HAP-1 (cell line): ENCODE results near the gene CKAP2.
"Not testable (repeated sequence)": the region's sequence is repeated elsewhere in the genome, so short reads cannot be mapped to it uniquely, and the experiment has no call there.

Experiments used
- DNase-seq, 2 experiments: peaks; one replicate each; pipeline ENCODE4 v3.0.0-alpha.2; 2016 to 2020; ENCODE audit warnings: low spot score in 2 of 2
- H3K27me3 ChIP-seq: fragments of 250-450 bp; sonication (Bioruptor Pico); 2 replicates; pipeline ENCODE4 v1.5.1; 2020; ENCODE audit warnings: low read depth, mild to moderate bottlenecking, moderate library complexity
- H3K36me3 ChIP-seq: fragments of 250-450 bp; sonication (Bioruptor Pico); replicated peaks from 2 replicates; pipeline ENCODE4 v1.5.1; 2020; ENCODE audit warnings: mild to moderate bottlenecking
- H3K4me1 ChIP-seq: fragments of 250-450 bp; sonication (Bioruptor Pico); 2 replicates; pipeline ENCODE4 v1.5.1; 2020; ENCODE audit warnings: mild to moderate bottlenecking
- H3K4me3 ChIP-seq: fragments of 250-450 bp; sonication (Bioruptor Pico); 2 replicates; pipeline ENCODE4 v1.5.1; 2020; ENCODE audit warnings: mild to moderate bottlenecking, moderate library complexity
- H3K9me3 ChIP-seq: fragments of 250-450 bp; sonication (Bioruptor Pico); 2 replicates; pipeline ENCODE4 v1.5.1; 2020; ENCODE audit warnings: mild to moderate bottlenecking, moderate library complexity
- in situ Hi-C: fragments of 300-500 bp; cut with MboI; formaldehyde crosslinking; loops from 3 replicates; pipeline ENCODE4 v1.14.3; 2020; ENCODE audit warnings: low sequenced_read_pairs, inconsistent platforms, mixed read lengths

The CKAP2 gene

GRCh38 chr13:52463526-52463925 lies 8.2 kb downstream of the CKAP2 start:
- Histone ChIP-seq H3K36me3 (peaks cover 83% of the 10 kb centered on the region), H3K27me3 (no peaks in the 10 kb centered on the region), H3K4me3 (no peak overlapping the region), H3K4me1 (0 out of 2 replicates have a peak, but pooled peaks cover 3% of the 10 kb centered on the region), H3K9me3 (no peaks in the 10 kb centered on the region)
- no peak for DNase-seq
- in situ Hi-C loops = loop anchor here (25.0 kb wide), 1 partner anchor 276 kb away; no protein-coding TSS in a partner anchor

GRCh38 chr13:52468487-52468886 lies 13.2 kb downstream of the CKAP2 start:
- in situ Hi-C loops = loop anchor here (25.0 kb wide), 1 partner anchor 281 kb away; no protein-coding TSS in a partner anchor
- not testable (repeated sequence) for H3K27me3 ChIP-seq, H3K4me3 ChIP-seq, H3K9me3 ChIP-seq, H3K4me1 ChIP-seq, DNase-seq
- peaks cover 67% of the 10 kb centered on the region for H3K36me3 ChIP-seq

GRCh38 chr13:52480677-52481428 lies 25.6 kb downstream of the CKAP2 start:
- DNase-seq, H3K9me3 ChIP-seq, H3K4me1 ChIP-seq: not testable (repeated sequence)

GRCh38 chr13:52487078-52487477 lies 31.8 kb downstream of the CKAP2 start:
- H3K9me3 ChIP-seq, H3K4me3 ChIP-seq, in situ Hi-C loops, DNase-seq, H3K36me3 ChIP-seq, H3K4me1 ChIP-seq, H3K27me3 ChIP-seq: not testable (repeated sequence)

More at GRCh38 chr13:52480677-52481428, 25.6 kb downstream of the CKAP2 start:
- H3K4me3 ChIP-seq, H3K27me3 ChIP-seq, H3K36me3 ChIP-seq, in situ Hi-C loops: not testable (repeated sequence)

- DNase-seq, H3K4me3 ChIP-seq, in situ Hi-C loops, H3K27me3 ChIP-seq, H3K36me3 ChIP-seq, H3K9me3 ChIP-seq, H3K4me1 ChIP-seq: not testable (repeated sequence)
These were observed 33.5 kb downstream of the CKAP2 start for GRCh38 chr13:52488763-52489162.

- DNase-seq, H3K4me3 ChIP-seq, H3K27me3 ChIP-seq, H3K4me1 ChIP-seq, in situ Hi-C loops, H3K9me3 ChIP-seq, H3K36me3 ChIP-seq: not testable (repeated sequence)
These were observed 35.7 kb downstream of the CKAP2 start for GRCh38 chr13:52491015-52491414.

GRCh38 chr13:52494241-52494640 lies 39.0 kb downstream of the CKAP2 start:
- in situ Hi-C loops, H3K36me3 ChIP-seq, DNase-seq, H3K4me1 ChIP-seq, H3K4me3 ChIP-seq, H3K27me3 ChIP-seq, H3K9me3 ChIP-seq: not testable (repeated sequence)

GRCh38 chr13:52497979-52498378 lies 42.7 kb downstream of the CKAP2 start:
- H3K36me3 ChIP-seq, DNase-seq, H3K4me1 ChIP-seq, H3K4me3 ChIP-seq, H3K27me3 ChIP-seq, in situ Hi-C loops, H3K9me3 ChIP-seq: not testable (repeated sequence)

GRCh38 chr13:52502277-52502676 lies 47.0 kb downstream of the CKAP2 start:
- H3K27me3 ChIP-seq, H3K4me3 ChIP-seq, H3K36me3 ChIP-seq, in situ Hi-C loops, DNase-seq, H3K4me1 ChIP-seq, H3K9me3 ChIP-seq: not testable (repeated sequence)

- DNase-seq, H3K4me1 ChIP-seq, in situ Hi-C loops, H3K4me3 ChIP-seq, H3K27me3 ChIP-seq, H3K36me3 ChIP-seq, H3K9me3 ChIP-seq: not testable (repeated sequence)
These were observed 50.6 kb downstream of the CKAP2 start for GRCh38 chr13:52505843-52506242.

GRCh38 chr13:52509532-52509931 lies 54.3 kb downstream of the CKAP2 start:
- in situ Hi-C loops, H3K4me1 ChIP-seq: not testable (repeated sequence)

GRCh38 chr13:52510221-52510797 lies 55.0 kb downstream of the CKAP2 start:
- H3K4me1 ChIP-seq, H3K27me3 ChIP-seq, H3K9me3 ChIP-seq, DNase-seq, in situ Hi-C loops, H3K4me3 ChIP-seq, H3K36me3 ChIP-seq: not testable (repeated sequence)

More at GRCh38 chr13:52509532-52509931, 54.3 kb downstream of the CKAP2 start:
- DNase-seq, H3K4me3 ChIP-seq, H3K9me3 ChIP-seq, H3K36me3 ChIP-seq, H3K27me3 ChIP-seq: not testable (repeated sequence)

- H3K4me3 ChIP-seq, H3K36me3 ChIP-seq, H3K9me3 ChIP-seq, in situ Hi-C loops, H3K4me1 ChIP-seq, H3K27me3 ChIP-seq, DNase-seq: not testable (repeated sequence)
These were observed 56.3 kb downstream of the CKAP2 start for GRCh38 chr13:52511598-52511997.

GRCh38 chr13:52513957-52514596 lies 58.8 kb downstream of the CKAP2 start:
- H3K4me3 ChIP-seq, in situ Hi-C loops, DNase-seq, H3K4me1 ChIP-seq, H3K27me3 ChIP-seq, H3K36me3 ChIP-seq, H3K9me3 ChIP-seq: not testable (repeated sequence)
